Activated CD4-positive, alpha-beta memory T cell treated with anti-CD3 and anti-CD28 coated beads, Interleukin-2, amount 10 ng/mL, durations not matched to agents 7 days and 5 days (primary cell): Measurements from ENCODE around the gene SEC22C. TPM values are rescaled to one million over a fixed set of nuclear protein-coding genes. Genes with fewer than 3 reads are reported as not detected.

Source experiments
- CTCF ChIA-PET: fragments of 350-600 bp; sonication (Branson Sonifier 250); formaldehyde crosslinking; loops from one replicate; lab custom pipeline; 2021; ENCODE audit warnings: antibody characterized with exemption, inconsistent platforms; lab: Charles Lee
- POLR2A ChIA-PET: fragments of 350-600 bp; sonication (Branson Sonifier 250); formaldehyde crosslinking; loops from one replicate; lab custom pipeline; 2021; ENCODE audit warnings: antibody characterized with exemption; lab: Charles Lee
- DNase-seq: peaks from one replicate; pipeline ENCODE4 v3.0.0-alpha.2; 2020
- H3K27ac Mint-ChIP-seq: one replicate; pipeline ENCODE4 v1.8.0; 2021; ENCODE audit warnings: mild to moderate bottlenecking, mixed read lengths
- H3K27me3 Mint-ChIP-seq: one replicate; pipeline ENCODE4 v1.8.0; 2021; ENCODE audit warnings: mixed read lengths
- H3K36me3 Mint-ChIP-seq: one replicate; pipeline ENCODE4 v1.8.0; 2021; ENCODE audit warnings: low read depth, mixed read lengths
- H3K4me1 Mint-ChIP-seq: one replicate; pipeline ENCODE4 v1.8.0; 2021; ENCODE audit warnings: mixed read lengths
- H3K4me3 Mint-ChIP-seq: one replicate; pipeline ENCODE4 v1.8.0; 2021; ENCODE audit warnings: mild to moderate bottlenecking, mixed read lengths
- H3K9me3 Mint-ChIP-seq: one replicate; pipeline ENCODE4 v1.8.0; 2021; ENCODE audit warnings: mixed read lengths
- total RNA-seq, 2 experiments: library from RNA; stranded (reverse); gene quantifications; one replicate each; pipeline ENCODE4 v1.2.3, GENCODE V29; 2021

SEC22C gene
- total RNA-seq = 10 to 100 TPM; 58.8 to 62.0 TPM

- DNase-seq = peak; percentile 96
- Mint-ChIP-seq H3K4me3 (peak within 1 kb of the TSS; percentile 86), H3K9me3 (no peaks in the 10 kb centered on the region)
Measured at GRCh38 chr3:42581709-42582473, at the start of gene SEC22C. TSS of gene SEC22C (minus strand) at chr3:42581967. CDS start at chr3:42569046, 12,921 bp downstream.

GRCh38 chr3:42613462-42613861 lies 31.7 kb upstream of the SEC22C start:
- POLR2A ChIA-PET = interaction anchor here (1.0 to 5.9 kb wide), 4 partner anchors 12 to 31 kb away, joined by 3 to 35 read pairs (median 4); partner anchors contain the start of genes NKTR and SEC22C

More at GRCh38 chr3:42581709-42582473, at the start of gene SEC22C:
- Mint-ChIP-seq H3K4me1 (peaks cover 63% of the 10 kb centered on the region), H3K36me3 (peaks cover 37% of the 10 kb centered on the region), H3K27me3 (no peaks in the 10 kb centered on the region), H3K27ac (peak within 1 kb of the TSS; percentile 87)
- POLR2A ChIA-PET = interaction anchor here (0.7 to 4.1 kb wide), 20 partner anchors 9 to 80 kb away, joined by 3 to 81 read pairs (median 4); partner anchors contain the start of genes NKTR, SS18L2 and VIPR1
- CTCF ChIA-PET = interaction anchor here (0.8 to 3.7 kb wide), 19 partner anchors 9 to 176 kb away, joined by 3 to 31 read pairs (median 5); partner anchors contain the start of genes NKTR, SS18L2 and VIPR1

GRCh38 chr3:42612928-42613327 lies 31.2 kb upstream of the SEC22C start:
- no peak overlapping the region for H3K27ac Mint-ChIP-seq
- H3K4me3 Mint-ChIP-seq = no peak overlapping the region
- CTCF ChIA-PET = interaction anchor here (0.7 to 2.8 kb wide), 11 partner anchors 8 to 37 kb away, joined by 3 to 30 read pairs (median 4); partner anchors contain the start of genes NKTR and SS18L2
- POLR2A ChIA-PET = interaction anchor here (1.4 to 5.9 kb wide), 3 partner anchors 11 to 31 kb away, joined by 4 to 35 read pairs (median 5); partner anchors contain the start of genes NKTR and SEC22C
- H3K9me3 Mint-ChIP-seq = no peaks in the 10 kb centered on the region
- H3K36me3 Mint-ChIP-seq = peaks cover 45% of the 10 kb centered on the region
- H3K27me3 Mint-ChIP-seq = no peaks in the 10 kb centered on the region
- DNase-seq = no peak
- peaks cover 52% of the 10 kb centered on the region for H3K4me1 Mint-ChIP-seq

More at GRCh38 chr3:42613462-42613861, 31.7 kb upstream of the SEC22C start:
- H3K27ac Mint-ChIP-seq = peak overlapping the region; percentile 0
- no peaks in the 10 kb centered on the region for H3K27me3 Mint-ChIP-seq
- no peak overlapping the region for H3K4me3 Mint-ChIP-seq
- peaks cover 39% of the 10 kb centered on the region for H3K36me3 Mint-ChIP-seq
- CTCF ChIA-PET = interaction anchor here (1.0 to 2.8 kb wide), 12 partner anchors 8 to 33 kb away, joined by 3 to 30 read pairs (median 6); partner anchors contain the start of genes NKTR, SEC22C and SS18L2
- peaks cover 52% of the 10 kb centered on the region for H3K4me1 Mint-ChIP-seq
- DNase-seq = no peak
- no peaks in the 10 kb centered on the region for H3K9me3 Mint-ChIP-seq

GRCh38 chr3:42612217-42612616 lies 30.4 kb upstream of the SEC22C start:
- H3K36me3 Mint-ChIP-seq = peaks cover 47% of the 10 kb centered on the region
- H3K9me3 Mint-ChIP-seq = no peaks in the 10 kb centered on the region
- no peaks in the 10 kb centered on the region for H3K27me3 Mint-ChIP-seq
- no peak overlapping the region for H3K27ac Mint-ChIP-seq
- CTCF ChIA-PET = interaction anchor here (0.9 to 2.8 kb wide), 3 partner anchors 10 to 36 kb away, joined by 3 to 30 read pairs (median 4); partner anchors contain the start of gene NKTR
- no peak for DNase-seq
- peaks cover 58% of the 10 kb centered on the region for H3K4me1 Mint-ChIP-seq
- POLR2A ChIA-PET = interaction anchor here (1.4 to 5.9 kb wide), 3 partner anchors 11 to 30 kb away, joined by 4 to 35 read pairs (median 5); partner anchors contain the start of genes NKTR and SEC22C
- H3K4me3 Mint-ChIP-seq = no peak overlapping the region

- peaks cover 61% of the 10 kb centered on the region for H3K4me1 Mint-ChIP-seq
- CTCF ChIA-PET = interaction anchor here (0.9 to 2.3 kb wide), 5 partner anchors 9 to 137 kb away, joined by 3 to 20 read pairs (median 4); partner anchors contain the start of gene NKTR
- POLR2A ChIA-PET = interaction anchor here (0.7 to 1.7 kb wide), 5 partner anchors 10 to 30 kb away, joined by 3 to 11 read pairs (median 4); partner anchors contain the start of genes NKTR and SS18L2
- no peaks in the 10 kb centered on the region for H3K27me3 Mint-ChIP-seq
- no peak overlapping the region for H3K4me3 Mint-ChIP-seq
- H3K36me3 Mint-ChIP-seq = peaks cover 54% of the 10 kb centered on the region
- no peak for DNase-seq
- peak overlapping the region; percentile 7 for H3K27ac Mint-ChIP-seq
- no peaks in the 10 kb centered on the region for H3K9me3 Mint-ChIP-seq
Measured at GRCh38 chr3:42610976-42611375, 29.2 kb upstream of the SEC22C start.

GRCh38 chr3:42608581-42608980 lies 26.8 kb upstream of the SEC22C start:
- CTCF ChIA-PET = no interaction called here
- DNase-seq = no peak
- Mint-ChIP-seq H3K4me1 (peaks cover 67% of the 10 kb centered on the region), H3K27ac (no peak overlapping the region), H3K36me3 (peaks cover 63% of the 10 kb centered on the region), H3K9me3 (peaks cover 3% of the 10 kb centered on the region), H3K27me3 (no peaks in the 10 kb centered on the region), H3K4me3 (no peak overlapping the region)
- POLR2A ChIA-PET = interaction anchor here (1.7 kb wide), 1 partner anchor 25 kb away, joined by 3 read pairs; no protein-coding TSS in a partner anchor

- Mint-ChIP-seq H3K36me3 (peaks cover 63% of the 10 kb centered on the region), H3K9me3 (peaks cover 3% of the 10 kb centered on the region), H3K4me1 (peaks cover 58% of the 10 kb centered on the region), H3K4me3 (no peak overlapping the region), H3K27me3 (no peaks in the 10 kb centered on the region), H3K27ac (no peak overlapping the region)
- no peak for DNase-seq
- ChIA-PET CTCF (interaction anchor here (1.2 to 1.4 kb wide), 3 partner anchors 8 to 53 kb away, joined by 3 to 5 read pairs (median 5); partner anchors contain the start of gene SEC22C), POLR2A (interaction anchor here (1.0 to 1.1 kb wide), 2 partner anchors 24 to 32 kb away, joined by 3 to 4 read pairs; partner anchors contain the start of gene SEC22C)
Measured at GRCh38 chr3:42605546-42606173, 23.9 kb upstream of the SEC22C start.

GRCh38 chr3:42602961-42603360 lies 21.2 kb upstream of the SEC22C start:
- no peak overlapping the region for H3K4me3 Mint-ChIP-seq
- ChIA-PET CTCF (interaction anchor here (0.7 to 4.2 kb wide), 10 partner anchors 8 to 285 kb away, joined by 3 to 34 read pairs (median 5); partner anchors contain the start of gene SS18L2), POLR2A (interaction anchor here (0.8 to 4.0 kb wide), 4 partner anchors 12 to 34 kb away, joined by 3 to 93 read pairs (median 22); partner anchors contain the start of genes SEC22C and SS18L2)
- H3K36me3 Mint-ChIP-seq = peaks cover 39% of the 10 kb centered on the region
- H3K4me1 Mint-ChIP-seq = peaks cover 52% of the 10 kb centered on the region
- H3K9me3 Mint-ChIP-seq = peaks cover 3% of the 10 kb centered on the region
- H3K27ac Mint-ChIP-seq = no peak overlapping the region
- no peaks in the 10 kb centered on the region for H3K27me3 Mint-ChIP-seq
- DNase-seq = no peak

- DNase-seq = no peak
- H3K36me3 Mint-ChIP-seq = peaks cover 39% of the 10 kb centered on the region
Measured at GRCh38 chr3:42601896-42602581, 20.3 kb upstream of the SEC22C start.

GRCh38 chr3:42600958-42601675 lies 19.4 kb upstream of the SEC22C start:
- peaks cover 48% of the 10 kb centered on the region for H3K4me1 Mint-ChIP-seq
- peak; percentile 70 for DNase-seq
- peak overlapping the region; percentile 95 for H3K27ac Mint-ChIP-seq
- peaks cover 4% of the 10 kb centered on the region for H3K9me3 Mint-ChIP-seq
- H3K36me3 Mint-ChIP-seq = peaks cover 43% of the 10 kb centered on the region
- ChIA-PET CTCF (interaction anchor here (0.6 to 4.2 kb wide), 8 partner anchors 10 to 146 kb away, joined by 3 to 34 read pairs (median 12); partner anchors contain the start of genes SEC22C and SS18L2), POLR2A (interaction anchor here (0.7 to 4.0 kb wide), 20 partner anchors 10 to 213 kb away, joined by 3 to 93 read pairs (median 5); partner anchors contain the start of genes SEC22C, SS18L2, VIPR1 and ZBTB47)
- no peaks in the 10 kb centered on the region for H3K27me3 Mint-ChIP-seq
- peak overlapping the region; percentile 84 for H3K4me3 Mint-ChIP-seq

More at GRCh38 chr3:42601896-42602581, 20.3 kb upstream of the SEC22C start:
- H3K9me3 Mint-ChIP-seq = peaks cover 4% of the 10 kb centered on the region
- peaks cover 46% of the 10 kb centered on the region for H3K4me1 Mint-ChIP-seq
- no peaks in the 10 kb centered on the region for H3K27me3 Mint-ChIP-seq
- CTCF ChIA-PET = interaction anchor here (0.6 to 4.2 kb wide), 10 partner anchors 8 to 286 kb away, joined by 3 to 34 read pairs (median 7); partner anchors contain the start of genes SEC22C, SS18L2 and VIPR1
- H3K27ac Mint-ChIP-seq = peak overlapping the region; percentile 95
- POLR2A ChIA-PET = interaction anchor here (1.0 to 4.0 kb wide), 11 partner anchors 9 to 145 kb away, joined by 3 to 93 read pairs (median 9); partner anchors contain the start of genes SEC22C, SS18L2 and VIPR1
- H3K4me3 Mint-ChIP-seq = peak overlapping the region; percentile 84
